22Rv1 (cell line): ENCODE measurements around the gene AOPEP.

Source experiments
- CTCF ChIP-seq: fragments of 450-650 bp; IDR thresholded peaks from 2 replicates; pipeline ENCODE4 v1.5.1; 2017; ENCODE audit warnings: mild to moderate bottlenecking
- ZFX ChIP-seq: fragments of 450-650 bp; IDR thresholded peaks from 2 replicates; pipeline ENCODE4 v1.6.1; 2017; ENCODE audit warnings: antibody characterized with exemption, borderline replicate concordance

- TF ChIP-seq CTCF (no peak), ZFX (no peak)
Measured at GRCh38 chr9:94779693-94780290, 53.3 kb downstream of the AOPEP start.
